HG03432 (cell line): Measurements from ENCODE around the gene SCGB3A1.

Experiments
- ATAC-seq: cut with Tn5 transposase; IDR thresholded peaks from one replicate; pipeline ENCODE4 v1.9.1; 2021; ENCODE audit warnings: mild to moderate bottlenecking, moderate library complexity; ENCODE audit not compliant: unreplicated experiment

SCGB3A1 gene

DNA sequence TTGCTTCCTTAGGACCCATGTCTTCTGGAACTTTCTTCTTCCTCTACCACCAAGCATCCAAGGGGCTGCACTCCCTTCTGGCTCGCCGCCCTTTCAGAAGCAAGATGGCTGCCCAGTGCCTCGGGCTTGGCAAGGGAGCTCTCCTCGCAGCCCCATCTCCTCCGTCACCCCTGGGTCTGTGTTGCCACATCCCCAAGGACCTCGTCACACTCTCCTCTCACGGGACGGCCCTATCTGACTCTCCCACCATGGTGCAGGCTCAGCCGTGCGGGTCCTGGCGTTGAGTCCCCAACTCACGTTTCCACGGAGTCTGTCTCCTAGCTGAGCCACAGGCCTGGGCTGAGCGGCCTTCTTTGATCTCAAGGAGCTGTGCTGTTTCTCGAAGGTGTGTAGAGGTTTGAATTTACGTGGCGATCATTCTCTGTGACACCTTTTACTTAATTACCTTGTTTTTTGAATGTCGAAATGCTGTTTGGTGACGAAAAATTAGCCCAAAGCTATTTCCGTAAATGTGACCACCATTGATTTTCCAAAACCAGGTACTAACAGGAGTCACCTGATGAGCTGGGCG lies 15.0 kb upstream of the SCGB3A1 start:
- ATAC-seq, result no peak

DNA sequence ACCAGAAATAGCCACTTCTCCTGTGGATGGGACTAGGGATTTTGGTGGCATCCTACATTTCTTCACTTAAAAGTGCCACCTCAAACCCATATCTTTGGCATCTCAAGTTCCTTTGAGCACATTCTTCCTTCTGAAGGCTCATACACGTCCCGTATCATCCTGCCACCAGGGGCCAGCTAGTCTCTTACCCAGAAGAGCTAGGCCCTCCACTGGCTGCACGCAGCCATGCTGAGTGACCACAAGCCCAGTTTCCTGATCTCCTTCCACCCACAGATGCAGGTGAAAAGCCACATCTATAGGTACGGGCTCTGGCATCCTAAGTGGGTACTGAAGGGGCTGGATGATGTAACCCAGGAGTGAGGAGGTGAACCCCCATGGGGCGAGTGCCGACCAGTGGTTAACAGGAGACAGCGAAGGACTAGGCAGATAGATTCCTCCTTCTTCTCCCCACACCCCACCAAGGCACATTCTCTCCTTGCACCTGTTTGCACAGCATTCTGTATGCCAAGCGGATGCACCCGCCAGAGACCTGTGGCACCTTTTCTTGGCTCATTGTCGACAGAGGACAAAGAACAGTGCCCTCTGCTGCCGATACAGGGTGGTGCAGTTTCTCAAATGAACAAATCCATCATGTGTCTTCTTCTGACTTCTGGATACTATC lies 14.4 kb upstream of the SCGB3A1 start:
- ATAC-seq, result no peak

DNA sequence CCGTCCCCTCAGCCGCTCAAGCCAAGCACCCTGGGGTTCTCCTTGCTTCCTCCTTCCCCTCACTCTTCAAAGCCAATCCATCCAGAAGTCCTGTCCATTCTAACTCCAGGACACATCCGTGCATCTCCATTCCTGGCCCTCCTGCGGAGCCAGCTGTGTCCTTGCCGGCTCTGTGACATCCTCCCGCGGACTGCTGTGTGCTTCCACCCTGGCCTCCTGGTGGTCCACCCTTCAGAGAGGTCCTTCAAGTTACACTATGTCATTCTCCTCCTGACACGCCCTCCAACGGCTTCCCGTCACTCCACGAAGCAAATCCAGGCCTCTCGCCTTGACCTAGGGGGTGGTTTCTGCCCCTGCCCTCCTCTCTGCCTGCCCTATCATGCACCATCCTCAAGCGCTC lies 13.0 kb upstream of the SCGB3A1 start:
- ATAC-seq, result no peak

DNA sequence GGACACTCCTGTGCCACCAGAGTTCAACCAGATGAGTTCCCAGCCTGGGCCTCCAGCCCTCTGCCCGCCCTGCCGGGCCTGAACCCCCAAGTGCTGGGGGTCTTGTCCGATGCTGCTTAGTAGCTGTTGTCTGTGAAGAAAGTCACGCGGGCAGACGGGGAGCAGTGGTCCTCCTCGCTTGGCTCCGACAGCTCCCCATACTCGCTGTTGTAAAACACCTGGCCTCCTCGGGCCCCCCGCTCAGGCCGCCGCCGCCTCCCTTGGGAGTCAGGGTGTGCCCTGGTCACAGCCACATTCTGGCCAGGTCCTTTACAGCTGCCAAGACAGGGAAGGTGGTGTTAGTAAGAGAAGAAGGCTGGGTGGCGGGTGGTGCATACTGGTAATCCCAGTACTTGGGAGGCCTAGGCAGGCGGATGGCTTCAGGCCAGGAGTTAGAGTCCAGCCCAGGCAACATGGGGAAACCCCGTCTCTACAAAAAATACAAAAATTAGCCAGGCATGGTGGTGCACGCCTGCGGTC lies 11.8 kb upstream of the SCGB3A1 start:
- ATAC-seq, result no peak

DNA sequence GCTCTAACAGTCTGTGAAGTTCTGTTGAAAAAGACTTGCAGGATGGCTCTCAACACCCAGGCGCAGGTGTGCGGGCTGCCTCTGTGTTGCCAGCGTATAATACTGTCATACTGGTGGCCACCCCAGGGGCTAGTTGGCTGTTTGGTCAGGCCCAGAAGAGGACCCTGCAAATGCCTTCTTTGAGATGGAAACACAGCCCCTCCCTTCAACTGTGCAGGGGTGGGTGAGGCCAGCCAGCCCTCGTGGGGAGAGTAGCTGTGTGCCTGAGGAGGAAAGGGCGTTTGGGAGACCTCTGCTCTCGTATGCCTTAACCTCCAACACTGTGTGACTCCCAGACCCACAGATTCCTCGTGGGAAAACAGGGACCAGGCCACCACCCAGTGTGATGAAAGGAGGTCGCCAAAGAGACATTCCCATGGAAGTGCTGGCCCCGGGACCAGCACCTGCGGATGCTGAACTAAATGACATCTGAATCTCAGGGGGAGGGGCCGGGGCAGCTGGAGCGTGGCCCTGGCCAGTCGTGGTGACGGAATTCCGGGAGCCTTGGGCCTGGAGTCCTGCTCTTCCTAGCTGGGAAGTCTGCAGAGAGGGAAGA lies 11.3 kb upstream of the SCGB3A1 start:
- no peak for ATAC-seq

DNA sequence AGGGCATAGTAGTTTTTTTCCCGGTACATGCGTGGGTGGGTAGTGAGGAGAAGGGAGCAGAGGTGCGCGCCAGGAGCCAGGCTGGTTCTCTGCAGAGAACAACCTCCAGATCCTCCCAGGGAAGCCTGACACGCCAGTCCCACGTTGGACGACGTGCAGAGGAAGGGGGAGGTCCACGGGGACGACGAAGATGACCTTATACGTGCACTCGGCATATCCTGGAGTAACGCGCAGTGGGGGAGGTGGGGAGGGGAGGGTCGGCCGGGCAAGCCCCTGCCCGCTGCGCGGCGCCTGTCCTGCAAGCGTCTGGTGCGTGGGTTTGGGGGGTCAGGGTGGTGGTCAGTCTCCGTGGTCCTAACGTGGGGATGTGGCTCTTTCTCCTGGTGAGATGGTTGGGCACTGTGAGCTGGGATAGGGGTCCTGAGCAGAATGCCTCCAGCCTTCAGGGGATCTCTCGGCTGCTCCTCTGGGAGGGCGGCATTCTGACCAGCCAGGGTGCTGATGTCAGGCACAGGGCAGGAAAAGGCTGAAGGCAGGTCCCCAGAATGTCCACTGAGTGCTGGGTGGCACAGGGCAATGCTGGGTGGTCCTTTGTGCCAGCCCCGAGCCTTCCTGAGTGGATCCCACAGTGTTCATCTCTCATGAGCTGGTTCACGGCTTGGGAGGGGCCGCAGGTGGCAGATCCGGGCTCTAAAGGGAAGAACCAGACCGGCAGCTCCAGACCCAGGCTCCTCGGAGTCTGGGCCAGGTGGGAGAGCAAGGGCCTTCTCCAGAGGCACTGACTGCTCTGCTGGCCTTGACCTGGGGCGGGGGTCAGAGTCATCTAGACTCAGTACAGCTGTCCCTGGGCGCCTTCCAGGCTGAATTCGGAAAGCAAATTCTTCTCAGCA lies 10.5 kb upstream of the SCGB3A1 start:
- no peak for ATAC-seq

DNA sequence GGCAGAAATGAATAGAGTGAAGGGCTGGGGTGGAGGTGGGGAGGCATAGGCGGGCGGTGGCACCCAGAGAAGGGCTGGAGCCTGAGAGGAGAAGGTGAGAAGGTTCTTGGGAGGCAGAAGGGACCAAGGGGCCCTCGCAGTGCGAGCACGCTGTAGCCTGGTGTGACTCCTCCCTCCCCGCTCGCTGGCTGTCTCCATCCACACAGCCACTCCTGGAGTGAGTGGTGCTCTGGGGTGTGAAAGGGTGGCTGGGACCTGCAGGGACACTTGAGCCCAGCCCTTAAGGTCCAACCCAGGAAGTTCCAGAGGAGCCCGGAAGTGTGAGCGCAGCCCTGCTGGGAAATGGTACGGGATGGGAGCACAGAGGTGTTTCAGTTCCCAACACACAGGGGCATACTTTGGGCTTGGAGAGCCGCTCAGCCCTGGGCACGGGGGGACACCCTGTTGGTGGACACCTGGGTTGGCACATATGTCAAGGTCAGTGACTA lies 9.3 kb upstream of the SCGB3A1 start:
- no peak for ATAC-seq

DNA sequence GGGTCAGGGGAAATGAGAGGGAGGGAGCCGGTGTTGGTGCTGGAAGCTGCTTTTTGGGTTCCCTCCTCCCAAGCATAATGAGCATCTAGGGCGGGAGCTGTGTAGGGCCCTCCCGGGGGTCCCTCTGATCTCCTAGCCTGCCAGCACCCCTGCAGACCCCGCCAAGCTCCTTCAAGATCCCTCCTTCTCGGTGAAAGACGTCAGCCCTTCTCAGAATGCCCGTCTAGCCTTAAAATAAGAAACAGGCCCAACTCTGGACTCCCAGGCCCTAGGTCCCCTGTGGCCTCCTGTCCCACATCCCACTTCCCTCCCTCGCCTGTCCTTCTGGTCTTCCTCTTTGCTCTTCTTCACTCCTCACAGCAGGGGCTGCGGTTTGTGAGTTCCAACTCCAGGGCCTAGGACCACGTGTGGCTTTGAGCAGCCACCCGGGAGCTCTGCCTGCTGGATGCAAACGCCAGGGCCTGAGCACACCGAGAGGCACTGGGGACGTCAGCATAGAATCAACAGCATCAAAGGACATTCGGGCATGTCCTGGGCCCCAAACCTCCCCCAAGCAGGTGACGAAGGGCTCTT lies 8.8 kb upstream of the SCGB3A1 start:
- ATAC-seq, result no peak

DNA sequence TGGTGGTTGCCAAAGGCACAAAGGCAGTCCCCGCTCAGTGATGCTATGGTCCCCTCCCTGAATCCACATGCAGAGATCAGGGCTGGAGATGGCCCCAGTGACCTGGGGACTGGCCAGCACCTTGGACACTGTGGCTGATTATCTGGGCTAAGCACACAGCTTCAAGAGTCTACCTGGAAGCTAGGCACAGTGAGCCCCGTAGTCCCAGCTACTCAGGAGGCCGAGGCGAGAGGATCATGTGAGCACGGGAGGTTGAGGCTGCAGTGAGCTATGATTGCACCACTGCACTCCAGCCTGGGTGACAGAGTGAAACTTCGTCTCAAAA lies 8.3 kb upstream of the SCGB3A1 start:
- ATAC-seq, result no peak

DNA sequence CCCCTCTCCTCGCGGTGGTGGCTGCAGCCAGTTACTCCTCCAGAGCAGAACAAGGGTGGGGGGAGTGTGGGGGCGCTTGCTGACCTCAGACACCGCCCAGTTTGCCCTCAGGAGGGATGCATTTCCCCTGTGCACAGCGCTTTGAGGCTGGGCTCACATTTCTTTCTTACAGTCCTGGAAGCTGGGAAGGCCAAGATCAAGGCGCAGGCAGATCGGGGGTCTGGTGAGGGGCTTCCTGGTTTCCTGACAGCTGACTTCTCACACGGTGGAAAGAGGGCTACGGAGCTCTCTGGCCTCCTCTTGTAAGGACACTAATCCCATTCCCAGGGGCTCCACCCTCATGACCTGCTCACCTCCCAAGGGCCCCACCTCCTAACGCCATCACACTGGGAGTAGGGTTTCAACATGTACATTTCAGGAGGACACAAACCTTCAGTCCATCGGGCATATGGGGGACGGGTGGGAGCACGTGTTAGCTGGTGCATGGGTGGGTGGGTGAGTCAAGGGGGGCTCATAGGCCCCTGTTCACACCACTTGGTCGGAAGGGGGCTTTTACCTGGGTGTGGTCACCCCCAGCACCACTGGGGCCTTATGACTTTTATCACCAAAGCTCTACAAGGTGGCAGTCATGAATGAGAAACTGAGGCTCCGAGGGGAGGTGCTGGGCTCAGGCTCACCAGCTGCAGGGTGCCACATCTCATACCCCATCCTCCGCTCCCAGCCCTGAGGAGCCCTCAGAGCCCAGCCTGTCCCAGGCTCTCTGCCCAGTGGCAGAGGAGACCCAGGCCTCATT lies 7.7 kb upstream of the SCGB3A1 start:
- ATAC-seq, result no peak

DNA sequence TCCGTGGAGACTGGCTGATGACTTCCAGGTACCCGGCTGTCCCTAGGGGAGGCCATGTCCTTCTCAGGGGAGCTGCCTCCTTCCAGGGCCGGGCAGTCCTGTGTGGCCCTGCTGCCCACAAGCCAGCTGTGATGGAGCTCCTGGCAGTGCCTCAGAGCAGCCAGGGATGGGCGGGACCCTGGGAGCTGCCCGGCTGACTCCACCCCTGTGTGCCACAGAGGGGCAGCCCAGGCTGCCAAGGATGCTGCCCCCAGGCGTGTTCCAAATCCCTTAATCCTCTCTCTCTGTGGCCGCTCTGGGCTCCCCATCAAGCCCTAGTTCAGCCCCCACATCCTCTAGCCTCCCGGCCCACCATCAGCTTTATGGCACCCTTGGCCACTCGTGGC lies 7.0 kb upstream of the SCGB3A1 start:
- ATAC-seq, result no peak

DNA sequence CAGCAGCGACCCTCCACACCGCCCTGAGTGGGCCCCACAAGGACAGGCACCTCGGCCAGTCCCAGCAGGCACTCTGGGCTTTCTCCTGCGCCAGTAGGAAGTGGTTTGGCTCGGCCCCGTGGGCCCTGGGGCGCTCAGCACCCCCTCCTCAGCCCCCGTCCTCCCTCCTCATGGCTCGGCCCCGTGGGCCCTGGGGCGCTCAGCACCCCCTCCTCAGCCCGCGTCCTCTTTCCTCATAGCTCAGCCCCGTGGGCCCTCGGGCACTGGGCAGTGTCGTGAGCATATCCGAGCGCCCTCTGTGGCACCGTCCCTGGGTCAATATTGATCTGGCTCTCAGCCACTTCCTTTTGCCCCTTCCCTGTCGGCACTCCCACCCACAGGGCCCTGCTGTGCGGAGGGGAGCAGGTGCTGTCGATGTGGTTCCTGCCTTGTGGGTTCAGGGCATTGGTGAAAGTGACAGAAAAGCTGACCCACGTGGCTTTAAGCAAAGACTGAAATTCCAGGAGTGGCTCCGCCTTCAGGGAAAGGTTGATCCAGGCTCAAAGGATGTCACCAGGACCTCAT lies 5.5 kb upstream of the SCGB3A1 start:
- no peak for ATAC-seq

DNA sequence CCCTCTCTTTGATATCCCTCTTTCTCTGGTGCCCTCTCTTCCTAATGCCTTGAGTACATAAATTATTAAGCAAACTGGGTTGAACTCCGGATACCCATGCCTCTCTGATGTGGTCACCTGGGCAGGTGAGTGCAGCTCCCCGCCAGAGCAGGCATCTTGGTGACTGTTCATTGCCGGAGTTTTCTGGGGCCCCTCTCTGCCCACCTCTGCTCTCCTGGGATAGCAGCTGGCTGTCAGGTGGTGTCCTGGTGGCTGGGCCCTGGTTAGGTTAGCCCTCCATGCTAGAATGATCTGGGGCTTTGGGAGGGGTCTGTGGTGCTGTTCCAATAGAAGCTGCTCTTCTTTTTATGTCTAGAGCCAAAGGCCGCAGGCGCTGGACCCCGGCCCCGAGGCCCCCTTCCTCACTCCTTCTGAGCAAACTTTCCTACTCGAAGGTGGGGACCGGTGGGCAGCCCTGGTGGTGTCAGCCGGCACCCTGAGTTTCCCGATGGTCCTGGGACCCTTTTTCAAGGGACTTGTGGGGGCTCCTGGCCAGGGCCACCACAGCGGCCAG lies 4.9 kb upstream of the SCGB3A1 start:
- no peak for ATAC-seq

DNA sequence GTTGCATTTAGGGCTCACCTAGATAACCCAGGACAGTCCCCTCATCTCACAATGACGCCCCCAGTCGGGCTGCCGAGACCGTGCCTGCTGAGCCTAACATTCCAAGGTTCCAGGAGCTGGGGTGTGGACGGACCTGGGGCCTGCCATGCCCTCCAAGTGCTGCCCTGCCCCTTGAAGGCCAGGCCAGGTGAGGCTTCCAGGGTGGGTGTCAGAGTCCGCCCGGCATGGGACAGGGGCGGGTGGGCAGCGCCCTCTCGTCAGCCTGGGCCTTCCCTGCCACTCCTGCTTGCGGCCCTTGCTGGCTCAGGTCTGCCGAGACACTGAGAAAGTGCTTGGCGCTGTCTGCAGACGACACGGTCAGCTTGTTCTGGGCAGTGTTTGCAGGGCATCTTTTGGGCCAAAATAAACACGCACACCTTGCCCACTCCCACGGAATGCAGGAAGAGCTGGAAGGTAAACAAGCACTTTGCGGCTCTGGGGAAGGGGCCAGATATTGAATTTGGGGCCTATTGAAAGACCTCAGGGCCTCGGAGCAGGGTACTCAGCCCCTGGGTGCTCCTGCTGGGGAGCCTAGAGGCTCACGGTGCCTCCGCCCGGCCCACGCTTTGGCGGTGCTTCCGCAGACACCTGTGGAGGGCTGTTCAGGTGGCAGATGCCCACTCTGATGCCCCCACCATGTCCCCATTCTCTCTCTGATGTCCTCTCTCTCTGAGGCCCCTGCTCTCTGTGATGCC lies 4.2 kb upstream of the SCGB3A1 start:
- no peak for ATAC-seq

DNA sequence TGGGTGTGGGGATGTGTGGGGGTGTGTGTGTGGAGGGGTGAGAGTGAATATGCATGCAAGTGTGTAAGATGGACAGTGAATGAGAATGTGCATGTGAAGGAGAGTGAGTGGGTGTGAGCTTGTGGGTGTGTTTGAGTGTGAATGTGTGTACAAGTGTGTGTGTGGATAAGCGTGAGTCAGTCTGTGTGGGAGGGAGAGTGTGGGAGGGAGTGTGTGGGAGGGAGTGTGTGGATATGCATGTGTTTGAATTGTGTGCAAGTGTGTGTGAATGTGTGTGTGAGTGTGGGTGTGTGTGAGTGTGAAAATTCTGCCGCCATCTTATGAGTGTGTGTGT lies 3.7 kb upstream of the SCGB3A1 start:
- ATAC-seq, result no peak

DNA sequence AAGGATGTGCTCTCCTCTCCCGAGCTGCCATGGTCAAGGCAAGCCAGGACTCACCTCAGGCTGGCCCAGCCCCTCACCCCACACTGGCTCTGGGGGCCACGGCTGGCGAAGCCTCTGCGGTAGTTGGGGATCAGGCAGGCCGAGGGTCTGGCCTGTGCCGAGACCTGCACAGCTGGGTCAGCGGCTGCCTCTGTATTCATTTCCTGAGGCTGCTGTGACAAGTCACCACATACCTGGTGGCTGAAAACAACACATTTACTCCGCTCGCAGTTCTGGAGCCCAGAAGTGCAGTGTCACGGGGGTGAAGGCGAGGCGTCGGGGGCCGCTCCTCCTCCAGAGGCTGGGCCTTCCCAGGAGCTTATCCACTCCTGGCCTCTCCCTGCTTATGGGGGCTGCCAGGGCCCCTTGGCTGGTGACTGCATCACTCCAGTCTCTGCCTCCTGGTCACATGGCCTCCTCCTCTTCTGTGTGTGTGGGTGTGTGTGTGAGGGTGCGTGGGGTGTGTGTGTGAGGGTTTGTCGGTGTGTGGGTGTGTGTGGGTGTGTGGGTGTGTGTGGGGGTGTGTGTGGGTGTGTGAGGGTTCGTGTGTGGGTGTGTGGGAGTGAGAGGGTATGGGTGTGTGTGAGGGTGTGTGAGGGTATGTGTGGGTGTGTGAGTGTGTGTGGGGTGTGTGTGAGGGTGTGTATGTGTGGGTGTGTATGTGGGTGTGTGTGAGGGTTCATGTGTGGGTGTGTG lies 3.2 kb upstream of the SCGB3A1 start:
- ATAC-seq, result no peak

DNA sequence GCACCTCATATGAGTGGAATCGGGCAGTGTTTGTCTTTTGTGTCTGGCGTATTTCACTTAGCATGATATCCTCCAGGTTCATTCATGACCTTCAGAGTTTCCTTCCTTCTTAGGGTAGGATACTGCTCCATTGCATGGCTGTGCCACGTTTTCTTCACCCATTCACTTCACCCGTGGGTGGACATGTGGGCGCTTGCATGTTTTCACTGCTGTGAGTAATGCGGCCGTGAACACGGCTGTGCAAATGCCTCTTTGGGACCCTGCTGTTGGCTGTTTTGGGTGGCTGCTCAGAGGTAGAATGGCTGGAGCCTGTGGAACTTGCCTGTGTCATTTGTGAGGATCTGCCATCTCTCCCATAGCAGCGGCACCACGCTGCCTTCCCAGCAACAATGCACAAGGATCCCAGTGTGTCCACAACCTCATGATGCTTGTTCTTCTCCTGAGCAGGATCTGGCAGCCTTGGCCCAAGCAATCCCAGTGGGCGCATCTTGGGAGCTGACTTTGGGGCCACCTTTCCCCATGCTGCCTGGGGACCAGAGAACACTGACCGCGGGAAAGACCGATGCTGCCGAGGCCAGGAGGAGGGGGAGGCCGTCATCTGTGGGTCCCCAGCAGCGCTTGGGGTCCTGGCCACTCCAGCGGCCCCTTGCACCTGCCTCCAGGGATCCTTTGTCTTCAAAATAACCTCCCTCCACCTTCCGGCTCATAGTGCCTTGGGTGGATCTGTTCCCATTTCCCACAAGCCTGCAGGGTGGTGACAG lies 2.3 kb upstream of the SCGB3A1 start:
- ATAC-seq, result no peak

DNA sequence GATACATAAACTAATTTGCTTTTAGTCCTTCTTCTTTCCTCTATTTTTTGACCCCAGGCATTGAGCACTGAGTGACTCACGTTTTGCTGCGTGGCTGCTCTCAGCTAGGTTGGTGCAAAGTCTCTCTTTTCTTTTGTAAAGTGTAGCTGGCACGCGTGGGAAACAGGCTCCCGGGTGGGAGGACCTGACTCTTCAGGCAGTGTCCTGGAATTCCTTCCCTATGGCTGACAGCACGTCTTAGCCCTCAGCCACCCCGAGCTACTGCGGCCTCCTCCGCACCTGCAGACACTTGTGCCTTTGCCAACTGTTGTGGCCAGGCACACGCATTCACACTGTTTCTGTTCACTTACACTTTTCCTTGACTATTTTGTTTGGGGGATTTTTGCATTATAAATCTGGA lies 877 bp upstream of the SCGB3A1 start:
- no peak for ATAC-seq
